Natural killer cell (primary cell): ENCODE data around the gene NAA38. TPM values are rescaled to one million over a fixed set of nuclear protein-coding genes. Genes with fewer than 3 reads are reported as not detected.
A peak's percentile ranks its signal among the peaks of the same experiment; 100 is the strongest.

ENCODE experiments used
- ATAC-seq, 3 donors: fragments of 150-1000 bp in 2 of 3; fragments of 200-7000 bp in 1 of 3; cut with Tn5 transposase; 1 replicate in 1 of 3; 2 replicates in 2 of 3; pipeline ENCODE4 v1.10.0; 2021; ENCODE audit warnings: mild to moderate bottlenecking in 2 of 3, moderate library complexity in 2 of 3
- DNase-seq, 2 donors: peaks; one replicate each; pipeline versions ENCODE4 v3.0.0 to v3.0.0-alpha.2; 2013 to 2021; ENCODE audit warnings: mixed read lengths in 1 of 2
- H3K27ac ChIP-seq: one replicate; pipeline ENCODE4 v1.5.1; 2013; ENCODE audit warnings: mild to moderate bottlenecking, low read length
- H3K27me3 ChIP-seq: one replicate; pipeline ENCODE4 v1.6.1; 2013; ENCODE audit warnings: low read length; ENCODE audit not compliant: control insufficient read depth, insufficient read depth
- H3K36me3 ChIP-seq: one replicate; pipeline ENCODE4 v1.6.1; 2013; ENCODE audit warnings: low read length; ENCODE audit not compliant: control insufficient read depth, insufficient read depth
- H3K4me1 ChIP-seq: one replicate; pipeline ENCODE4 v1.6.1; 2013; ENCODE audit warnings: low read length; ENCODE audit not compliant: control insufficient read depth, insufficient read depth
- H3K4me3 ChIP-seq: one replicate; pipeline ENCODE4 v1.5.1; 2013; ENCODE audit warnings: low read length
- H3K9me3 ChIP-seq: one replicate; pipeline ENCODE4 v1.6.1; 2013; ENCODE audit warnings: low read length; ENCODE audit not compliant: control insufficient read depth, insufficient read depth
- H3K27ac Mint-ChIP-seq, 2 donors: one replicate each; pipeline ENCODE4 v1.8.0; 2022; ENCODE audit warnings: mild to moderate bottlenecking in 2 of 2, mixed read lengths in 2 of 2, moderate library complexity in 1 of 2
- H3K27me3 Mint-ChIP-seq, 2 donors: one replicate each; pipeline ENCODE4 v1.8.0; 2022; ENCODE audit warnings: low read depth in 2 of 2, mixed read lengths in 2 of 2
- H3K36me3 Mint-ChIP-seq: one replicate; pipeline ENCODE4 v1.8.0; 2022; ENCODE audit warnings: mixed read lengths
- H3K4me1 Mint-ChIP-seq, 2 donors: one replicate each; pipeline ENCODE4 v1.8.0; 2022; ENCODE audit warnings: mixed read lengths in 2 of 2
- H3K4me3 Mint-ChIP-seq: one replicate; pipeline ENCODE4 v1.8.0; 2022; ENCODE audit warnings: mild to moderate bottlenecking, moderate library complexity, mixed read lengths
- H3K9me3 Mint-ChIP-seq, 2 donors: one replicate each; pipeline ENCODE4 v1.8.0; 2022; ENCODE audit warnings: mixed read lengths in 2 of 2
- WGBS: methylation state at CpG from one replicate; pipeline ENCODE4 v1.1.7; 2013; ENCODE audit warnings: missing lambda C conversion rate; ENCODE audit not compliant: insufficient coverage; 5-methylcytosine and 5-hydroxymethylcytosine counted together
- intact Hi-C: fragments of 100-400 bp; cut with micrococcal nuclease; formaldehyde crosslinking; loops from one replicate; pipeline ENCODE4 v1.14.2; 2022
- total RNA-seq, 4 donors: library from RNA; stranded (reverse); fragments of 120-200 nt in 1 of 4; gene quantifications; one replicate each; pipeline versions ENCODE4 v1.2.3 to v1.2.4, GENCODE V29; 2013 to 2022
- TF ChIP-seq, protein P1 (sequence below): fragments of 200-600 bp; IDR thresholded peaks from one replicate; pipeline ENCODE4 v1.8.0; 2022; ENCODE audit warnings: antibody characterized with exemption

The NAA38 gene
- total RNA-seq, 3 donors from 2014 or later (not counting 1 experiment from before 2014, with no cell fraction given), result 35.9 to 40.3 (median 37.3) TPM

DNA sequence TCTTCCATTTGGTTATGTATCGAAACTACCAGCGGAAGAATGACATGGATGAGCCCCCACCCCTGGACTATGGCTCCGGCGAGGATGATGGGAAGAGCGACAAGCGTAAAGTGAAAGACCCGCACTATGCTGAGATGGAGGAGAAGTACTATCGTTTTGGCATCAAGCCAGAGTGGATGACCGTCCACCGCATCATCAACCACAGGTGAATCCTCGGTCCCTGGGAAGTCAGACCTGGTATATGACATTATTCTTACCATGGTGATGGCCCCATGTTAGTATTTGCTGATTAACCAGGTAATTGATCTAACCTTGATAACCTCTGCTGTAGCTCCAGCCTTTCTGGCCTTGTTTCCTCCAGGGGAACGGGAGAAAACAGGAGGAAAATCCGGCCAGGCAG is 39.7 kb upstream of the NAA38 start:
- ATAC-seq (no peak), DNase-seq (no peak)
- TF ChIP-seq, protein P1, sequence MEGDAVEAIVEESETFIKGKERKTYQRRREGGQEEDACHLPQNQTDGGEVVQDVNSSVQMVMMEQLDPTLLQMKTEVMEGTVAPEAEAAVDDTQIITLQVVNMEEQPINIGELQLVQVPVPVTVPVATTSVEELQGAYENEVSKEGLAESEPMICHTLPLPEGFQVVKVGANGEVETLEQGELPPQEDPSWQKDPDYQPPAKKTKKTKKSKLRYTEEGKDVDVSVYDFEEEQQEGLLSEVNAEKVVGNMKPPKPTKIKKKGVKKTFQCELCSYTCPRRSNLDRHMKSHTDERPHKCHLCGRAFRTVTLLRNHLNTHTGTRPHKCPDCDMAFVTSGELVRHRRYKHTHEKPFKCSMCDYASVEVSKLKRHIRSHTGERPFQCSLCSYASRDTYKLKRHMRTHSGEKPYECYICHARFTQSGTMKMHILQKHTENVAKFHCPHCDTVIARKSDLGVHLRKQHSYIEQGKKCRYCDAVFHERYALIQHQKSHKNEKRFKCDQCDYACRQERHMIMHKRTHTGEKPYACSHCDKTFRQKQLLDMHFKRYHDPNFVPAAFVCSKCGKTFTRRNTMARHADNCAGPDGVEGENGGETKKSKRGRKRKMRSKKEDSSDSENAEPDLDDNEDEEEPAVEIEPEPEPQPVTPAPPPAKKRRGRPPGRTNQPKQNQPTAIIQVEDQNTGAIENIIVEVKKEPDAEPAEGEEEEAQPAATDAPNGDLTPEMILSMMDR, result no peak
- H3K4me1 Mint-ChIP-seq, result peaks cover 0 to 25% of the 10 kb centered on the region in 2 donors
- peak overlapping the region in 1 of 2 donors; percentile 42 for H3K27ac Mint-ChIP-seq
- H3K36me3 Mint-ChIP-seq, result peaks cover 51% of the 10 kb centered on the region
- H3K4me3 ChIP-seq, result no peak overlapping the region
- no peaks in the 10 kb centered on the region for H3K9me3 Mint-ChIP-seq
- H3K27me3 ChIP-seq, result no peaks in the 10 kb centered on the region
- 98% methylated on average over 13 of the region's 13 CpGs for WGBS
- H3K9me3 ChIP-seq, result no peaks in the 10 kb centered on the region
- intact Hi-C loops, result no loop called here
- no peaks in the 10 kb centered on the region for H3K27me3 Mint-ChIP-seq
- H3K36me3 ChIP-seq, result peaks cover 78% of the 10 kb centered on the region
- H3K4me1 ChIP-seq, result no peaks in the 10 kb centered on the region
- no peak overlapping the region for H3K4me3 Mint-ChIP-seq
- H3K27ac ChIP-seq, result no peak overlapping the region

DNA sequence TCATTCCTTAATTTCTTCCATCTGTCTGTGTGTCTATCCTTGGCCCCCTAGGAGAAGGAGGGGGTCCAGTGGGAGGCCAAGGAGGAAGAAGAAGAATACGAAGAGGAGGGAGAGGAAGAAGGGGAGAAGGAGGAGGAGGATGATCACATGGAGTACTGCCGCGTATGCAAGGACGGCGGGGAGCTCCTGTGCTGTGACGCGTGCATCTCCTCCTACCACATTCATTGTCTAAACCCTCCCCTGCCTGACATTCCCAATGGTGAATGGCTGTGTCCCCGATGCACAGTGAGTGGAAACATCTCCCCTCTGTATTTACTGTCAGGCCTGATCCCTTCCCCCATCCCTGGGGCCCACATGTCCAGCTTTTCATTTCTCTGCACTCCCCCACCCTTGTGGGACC is 37.5 kb upstream of the NAA38 start:
- intact Hi-C loops, result no loop called here
- WGBS, result 97% methylated on average over 8 of the region's 8 CpGs
- Histone ChIP-seq H3K4me1 (no peaks in the 10 kb centered on the region), H3K9me3 (no peaks in the 10 kb centered on the region), H3K36me3 (peaks cover 79% of the 10 kb centered on the region), H3K4me3 (no peak overlapping the region), H3K27me3 (no peaks in the 10 kb centered on the region), H3K27ac (no peak overlapping the region)
- Mint-ChIP-seq H3K9me3 (no peaks in the 10 kb centered on the region), H3K27ac (no peak overlapping the region), H3K27me3 (no peaks in the 10 kb centered on the region), H3K36me3 (peaks cover 43% of the 10 kb centered on the region), H3K4me1 (peaks cover 0 to 24% of the 10 kb centered on the region in 2 donors), H3K4me3 (no peak overlapping the region)
- DNase-seq, result no peak
- no peak for ATAC-seq
- TF ChIP-seq, protein P1, result no peak

DNA sequence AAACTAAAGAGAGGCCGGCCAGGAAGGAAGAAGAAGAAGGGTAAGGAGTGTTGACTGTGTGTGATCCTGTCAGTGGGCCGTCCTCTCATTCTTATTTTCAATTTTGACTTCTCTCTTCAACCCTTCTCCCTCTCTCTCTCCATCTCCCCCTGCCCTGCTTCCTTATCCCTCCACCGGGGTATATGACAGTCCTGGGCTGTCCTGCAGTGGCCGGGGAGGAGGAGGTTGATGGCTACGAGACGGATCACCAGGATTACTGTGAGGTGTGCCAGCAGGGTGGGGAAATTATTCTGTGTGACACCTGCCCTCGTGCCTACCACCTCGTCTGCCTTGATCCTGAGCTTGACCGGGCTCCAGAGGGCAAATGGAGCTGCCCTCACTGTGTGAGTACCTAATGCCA is 36.9 kb upstream of the NAA38 start:
- H3K4me1 Mint-ChIP-seq, result peaks cover 0 to 19% of the 10 kb centered on the region in 2 donors
- TF ChIP-seq, protein P1, result no peak
- Histone ChIP-seq H3K27ac (no peak overlapping the region), H3K36me3 (peaks cover 76% of the 10 kb centered on the region), H3K9me3 (no peaks in the 10 kb centered on the region), H3K27me3 (no peaks in the 10 kb centered on the region), H3K4me1 (peaks cover 3% of the 10 kb centered on the region), H3K4me3 (no peak overlapping the region)
- H3K9me3 Mint-ChIP-seq, result no peaks in the 10 kb centered on the region
- intact Hi-C loops, result no loop called here
- DNase-seq (no peak), ATAC-seq (no peak)
- H3K4me3 Mint-ChIP-seq, result no peak overlapping the region
- no peak overlapping the region for H3K27ac Mint-ChIP-seq
- peaks cover 38% of the 10 kb centered on the region for H3K36me3 Mint-ChIP-seq
- no peaks in the 10 kb centered on the region for H3K27me3 Mint-ChIP-seq
- 93% methylated on average over 8 of the region's 9 CpGs for WGBS

DNA sequence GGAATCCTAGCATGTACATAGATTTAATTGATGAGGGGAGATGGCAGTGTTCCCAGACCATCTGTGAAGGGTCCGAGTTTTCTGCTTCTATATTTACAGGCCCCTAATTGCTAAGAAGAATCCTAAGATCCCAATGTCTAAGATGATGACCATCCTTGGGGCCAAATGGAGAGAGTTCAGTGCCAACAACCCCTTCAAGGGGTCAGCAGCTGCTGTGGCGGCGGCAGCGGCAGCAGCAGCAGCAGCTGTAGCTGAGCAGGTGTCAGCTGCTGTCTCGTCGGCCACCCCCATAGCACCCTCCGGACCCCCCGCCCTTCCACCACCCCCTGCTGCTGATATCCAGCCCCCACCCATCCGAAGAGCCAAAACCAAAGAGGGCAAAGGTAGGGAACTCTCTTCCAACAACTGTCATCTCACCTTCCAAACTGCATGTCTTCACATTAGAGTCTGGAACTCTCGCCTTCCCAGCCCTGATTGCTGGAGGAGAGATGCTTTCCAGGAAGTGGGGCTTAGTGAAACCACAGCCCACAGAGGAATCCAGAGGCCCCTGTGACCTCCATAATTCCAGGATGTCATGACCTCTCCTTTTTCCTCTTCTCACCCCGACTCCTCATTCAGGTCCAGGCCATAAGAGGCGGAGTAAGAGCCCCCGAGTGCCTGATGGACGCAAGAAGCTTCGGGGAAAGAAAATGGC is 36.0 kb upstream of the NAA38 start:
- no peak for ATAC-seq
- H3K4me1 ChIP-seq, result peaks cover 12% of the 10 kb centered on the region
- TF ChIP-seq, protein P1, result no peak
- peaks cover 0 to 19% of the 10 kb centered on the region in 2 donors for H3K4me1 Mint-ChIP-seq
- no peak overlapping the region for H3K4me3 ChIP-seq
- H3K27me3 Mint-ChIP-seq, result no peaks in the 10 kb centered on the region
- no peak overlapping the region for H3K4me3 Mint-ChIP-seq
- H3K9me3 Mint-ChIP-seq, result no peaks in the 10 kb centered on the region
- peaks cover 33% of the 10 kb centered on the region for H3K36me3 Mint-ChIP-seq
- H3K27ac ChIP-seq, result no peak overlapping the region
- H3K27me3 ChIP-seq, result no peaks in the 10 kb centered on the region
- H3K27ac Mint-ChIP-seq, result no peak overlapping the region
- no peak for DNase-seq
- no peaks in the 10 kb centered on the region for H3K9me3 ChIP-seq
- WGBS, result 95% methylated on average over 12 of the region's 15 CpGs
- intact Hi-C loops, result no loop called here
- peaks cover 67% of the 10 kb centered on the region for H3K36me3 ChIP-seq
